ENCODE data around the gene TEX51. TPM values are rescaled to one million over a fixed set of nuclear protein-coding genes. Genes with fewer than 3 reads are reported as not detected.

TEX51 gene
- polyA plus RNA-seq, 1 of the 3 experiments (the other 2 are of a cell fraction), result not detected

DNA sequence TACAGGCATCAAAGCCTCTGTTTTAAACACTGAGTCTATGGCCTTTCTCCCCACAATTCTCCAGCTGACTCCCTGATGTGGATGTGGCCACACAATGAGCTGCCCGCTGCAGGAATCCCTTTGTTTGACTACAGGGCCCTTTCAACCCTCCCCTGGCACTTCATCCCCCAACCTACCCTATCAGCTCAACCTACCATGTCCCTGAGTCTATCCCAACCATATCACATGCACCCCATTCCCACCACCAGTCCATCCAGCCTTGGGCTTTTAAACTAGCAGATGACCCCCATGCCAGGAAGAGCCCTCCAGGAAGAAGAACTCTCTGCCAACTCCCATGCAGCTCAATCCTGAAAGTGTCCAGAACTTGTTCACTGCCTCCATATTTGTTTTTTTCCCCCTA is 46.9 kb upstream of the TEX51 start:
- Histone ChIP-seq H3K9me2 (no peaks in the 10 kb centered on the region), H3K9ac (no peak overlapping the region), H3K79me2 (ENCODE audit: insufficient read depth) (no peaks in the 10 kb centered on the region), H3K27ac (ENCODE audit: low read depth in 2 of 2, low read length in 1 of 2) (no peak overlapping the region), H3K27me3 (ENCODE audit: insufficient read depth) (no peaks in the 10 kb centered on the region), H4K20me1 (ENCODE audit: insufficient read depth) (no peaks in the 10 kb centered on the region), H3K9me3 (no peaks in the 10 kb centered on the region), H3K4me3 (ENCODE audit: low read depth in 2 of 2, low read length in 1 of 2) (no peak overlapping the region), H3K4me2 (no peak overlapping the region), H3K36me3 (replicated peaks in 1 of 2; ENCODE audit: control insufficient read depth in 1 of 2, insufficient read depth in 2 of 2, low read length in 1 of 2) (no peaks in the 10 kb centered on the region), H3K4me1 (ENCODE audit: control insufficient read depth in 1 of 2, insufficient read depth in 2 of 2, low read depth in 1 of 2, low read length in 1 of 2) (peaks cover 0 to 5% of the 10 kb centered on the region in 2 experiments; a peak in 1 of 4 replicates), H2AFZ (ENCODE audit: low read depth) (no peak overlapping the region), H3F3A (replicated peaks; ENCODE audit: insufficient read depth) (no peaks in the 10 kb centered on the region)
- no peak for TF ChIP-seq TCF12 (IDR thresholded peaks at IDR 0.05)
- TF ChIP-seq FOXJ3 (CRISPR knock-in tag; IDR thresholded peaks at IDR 0.05), result no peak
- no peak for DNase-seq
- ChIA-PET POLR2A (no interaction called here), CTCF (interaction anchor here (1.0 to 1.1 kb wide), 2 partner anchors 32 to 120 kb away, joined by 3 to 5 read pairs; no protein-coding TSS in a partner anchor)
- WGBS (ENCODE audit: low lambda C conversion rate), result 6% methylated on average over 1 of the region's 1 CpG

GRCh38 chr2:126852361-126852760 is 46.3 kb upstream of the TEX51 start:
- Histone ChIP-seq H3F3A (replicated peaks; ENCODE audit: insufficient read depth) (no peaks in the 10 kb centered on the region), H3K4me1 (ENCODE audit: control insufficient read depth in 1 of 2, insufficient read depth in 2 of 2, low read depth in 1 of 2, low read length in 1 of 2) (peaks cover 0 to 11% of the 10 kb centered on the region in 2 experiments; a peak in 1 of 4 replicates), H3K9me2 (no peaks in the 10 kb centered on the region), H3K79me2 (ENCODE audit: insufficient read depth) (no peaks in the 10 kb centered on the region), H3K4me3 (ENCODE audit: low read depth in 2 of 2, low read length in 1 of 2) (no peak overlapping the region), H3K27ac (ENCODE audit: low read depth in 2 of 2, low read length in 1 of 2) (no peak overlapping the region), H4K20me1 (ENCODE audit: insufficient read depth) (no peaks in the 10 kb centered on the region), H3K9me3 (no peaks in the 10 kb centered on the region), H3K9ac (no peak overlapping the region), H3K36me3 (replicated peaks in 1 of 2; ENCODE audit: control insufficient read depth in 1 of 2, insufficient read depth in 2 of 2, low read length in 1 of 2) (no peaks in the 10 kb centered on the region), H3K4me2 (no peak overlapping the region), H2AFZ (ENCODE audit: low read depth) (no peak overlapping the region), H3K27me3 (ENCODE audit: insufficient read depth) (no peaks in the 10 kb centered on the region)
- WGBS (ENCODE audit: low lambda C conversion rate), result 0% methylated on average over 1 of the region's 1 CpG
- DNase-seq, result no peak
- CTCF ChIA-PET, result interaction anchor here (1.1 kb wide), 1 partner anchor 120 kb away, joined by 5 read pairs; no protein-coding TSS in a partner anchor
- TF ChIP-seq GABPA (IDR thresholded peaks at IDR 0.05; ENCODE audit: low read depth) (no peak), TCF12 (IDR thresholded peaks at IDR 0.05) (no peak), RAD21 (IDR thresholded peaks at IDR 0.05; ENCODE audit: low read length) (no peak), EP300 (IDR thresholded peaks at IDR 0.05; ENCODE audit: borderline replicate concordance in 1 of 2, low read depth in 1 of 2, low read length in 1 of 2) (no peak), RCOR1 (IDR thresholded peaks at IDR 0.05; ENCODE audit: low read length) (no peak), JUND (IDR thresholded peaks at IDR 0.05) (no peak), NRF1 (IDR thresholded peaks at IDR 0.05; ENCODE audit: low read depth, low read length) (no peak), MXI1 (IDR thresholded peaks at IDR 0.05; ENCODE audit: low read depth, low read length) (no peak), FOXJ3 (CRISPR knock-in tag; IDR thresholded peaks at IDR 0.05) (no peak), RXRA (IDR thresholded peaks at IDR 0.05; ENCODE audit: borderline replicate concordance, low read depth) (no peak), TAF1 (IDR thresholded peaks at IDR 0.05; ENCODE audit: borderline replicate concordance, low read depth, low read length) (no peak), TEAD4 (IDR thresholded peaks at IDR 0.05; ENCODE audit: borderline replicate concordance, insufficient read depth) (no peak), ELF1 (IDR thresholded peaks at IDR 0.05) (no peak), SIN3A (IDR thresholded peaks at IDR 0.05; ENCODE audit: borderline replicate concordance, low read depth, low read length) (no peak), POLR2AphosphoS5 (IDR thresholded peaks at IDR 0.05; ENCODE audit: low read depth, low read length) (no peak)
- TF ChIP-seq, protein P1, sequence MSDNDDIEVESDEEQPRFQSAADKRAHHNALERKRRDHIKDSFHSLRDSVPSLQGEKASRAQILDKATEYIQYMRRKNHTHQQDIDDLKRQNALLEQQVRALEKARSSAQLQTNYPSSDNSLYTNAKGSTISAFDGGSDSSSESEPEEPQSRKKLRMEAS (IDR thresholded peaks at IDR 0.05; ENCODE audit: low read depth), result no peak
- TF ChIP-seq, protein P2, sequence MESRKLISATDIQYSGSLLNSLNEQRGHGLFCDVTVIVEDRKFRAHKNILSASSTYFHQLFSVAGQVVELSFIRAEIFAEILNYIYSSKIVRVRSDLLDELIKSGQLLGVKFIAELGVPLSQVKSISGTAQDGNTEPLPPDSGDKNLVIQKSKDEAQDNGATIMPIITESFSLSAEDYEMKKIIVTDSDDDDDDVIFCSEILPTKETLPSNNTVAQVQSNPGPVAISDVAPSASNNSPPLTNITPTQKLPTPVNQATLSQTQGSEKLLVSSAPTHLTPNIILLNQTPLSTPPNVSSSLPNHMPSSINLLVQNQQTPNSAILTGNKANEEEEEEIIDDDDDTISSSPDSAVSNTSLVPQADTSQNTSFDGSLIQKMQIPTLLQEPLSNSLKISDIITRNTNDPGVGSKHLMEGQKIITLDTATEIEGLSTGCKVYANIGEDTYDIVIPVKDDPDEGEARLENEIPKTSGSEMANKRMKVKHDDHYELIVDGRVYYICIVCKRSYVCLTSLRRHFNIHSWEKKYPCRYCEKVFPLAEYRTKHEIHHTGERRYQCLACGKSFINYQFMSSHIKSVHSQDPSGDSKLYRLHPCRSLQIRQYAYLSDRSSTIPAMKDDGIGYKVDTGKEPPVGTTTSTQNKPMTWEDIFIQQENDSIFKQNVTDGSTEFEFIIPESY (IDR thresholded peaks at IDR 0.05; ENCODE audit: borderline replicate concordance, low read depth), result no peak
- TF ChIP-seq, protein P3, sequence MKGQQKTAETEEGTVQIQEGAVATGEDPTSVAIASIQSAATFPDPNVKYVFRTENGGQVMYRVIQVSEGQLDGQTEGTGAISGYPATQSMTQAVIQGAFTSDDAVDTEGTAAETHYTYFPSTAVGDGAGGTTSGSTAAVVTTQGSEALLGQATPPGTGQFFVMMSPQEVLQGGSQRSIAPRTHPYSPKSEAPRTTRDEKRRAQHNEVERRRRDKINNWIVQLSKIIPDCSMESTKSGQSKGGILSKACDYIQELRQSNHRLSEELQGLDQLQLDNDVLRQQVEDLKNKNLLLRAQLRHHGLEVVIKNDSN (IDR thresholded peaks at IDR 0.05; ENCODE audit: borderline replicate concordance, low read depth), result no peak
- POLR2A ChIA-PET, result no interaction called here

All from SK-N-SH (cell line).